CD4-positive, alpha-beta T cell (primary cell): ENCODE results near the gene CABP4. TPM values are rescaled to one million over a fixed set of nuclear protein-coding genes. Genes with fewer than 3 reads are reported as not detected.

ENCODE experiments used
- ATAC-seq: fragments of 200-7000 bp; cut with Tn5 transposase; one replicate; pipeline ENCODE4 v1.10.0; 2022; ENCODE audit warnings: mild to moderate bottlenecking; ENCODE audit not compliant: poor library complexity
- CTCF ChIA-PET: fragments of 350-600 bp; sonication (Branson Sonifier 250); formaldehyde crosslinking; loops from one replicate; lab custom pipeline; 2021; ENCODE audit warnings: antibody characterized with exemption, inconsistent platforms; lab: Charles Lee
- POLR2A ChIA-PET: fragments of 350-600 bp; sonication (Branson Sonifier 250); formaldehyde crosslinking; loops from one replicate; lab custom pipeline; 2021; ENCODE audit warnings: antibody characterized with exemption, inconsistent platforms; lab: Charles Lee
- DNase-seq, 14 experiments: peaks; one replicate each; pipeline ENCODE4 v3.0.0-alpha.2; 2013 to 2020; ENCODE audit warnings: mixed read lengths in 2 of 14
- H3K27ac ChIP-seq, 2 donors: one replicate each; pipeline versions ENCODE4 v1.5.1 to v1.7.0; 2013; ENCODE audit warnings: low read length in 2 of 2, low read depth in 1 of 2, mild to moderate bottlenecking in 1 of 2
- H3K27me3 ChIP-seq, 2 experiments: 1 replicate in 1 of 2; 2 replicates in 1 of 2; pipeline versions ENCODE4 v1.6.1 to v1.7.0; 2013; ENCODE audit warnings: low read length in 2 of 2, control low read depth in 1 of 2, mild to moderate bottlenecking in 1 of 2, moderate library complexity in 1 of 2; ENCODE audit not compliant: insufficient read depth in 2 of 2, control insufficient read depth in 1 of 2
- H3K36me3 ChIP-seq: one replicate; pipeline ENCODE4 v1.6.1; 2013; ENCODE audit warnings: low read length, control low read depth; ENCODE audit not compliant: insufficient read depth
- H3K4me1 ChIP-seq: one replicate; pipeline ENCODE4 v1.6.1; 2013; ENCODE audit warnings: low read length, control low read depth; ENCODE audit not compliant: insufficient read depth
- H3K4me3 ChIP-seq: one replicate; pipeline ENCODE4 v1.5.1; 2013; ENCODE audit warnings: mild to moderate bottlenecking, low read length, moderate library complexity
- H3K9me3 ChIP-seq, 2 experiments: 1 replicate in 1 of 2; 2 replicates in 1 of 2; pipeline versions ENCODE4 v1.6.1 to v1.7.0; 2013; ENCODE audit warnings: low read length in 2 of 2, mild to moderate bottlenecking in 2 of 2, control low read depth in 1 of 2, moderate library complexity in 1 of 2; ENCODE audit not compliant: control insufficient read depth in 1 of 2, insufficient read depth in 1 of 2
- H3K27ac Mint-ChIP-seq: one replicate; pipeline ENCODE4 v1.8.0; 2020; ENCODE audit warnings: mixed read lengths
- H3K27me3 Mint-ChIP-seq: one replicate; pipeline ENCODE4 v1.8.0; 2021; ENCODE audit warnings: mixed read lengths
- H3K36me3 Mint-ChIP-seq: one replicate; pipeline ENCODE4 v1.8.0; 2021; ENCODE audit warnings: low read depth, mixed read lengths
- H3K4me1 Mint-ChIP-seq: one replicate; pipeline ENCODE4 v1.8.0; 2021; ENCODE audit warnings: low read depth, mixed read lengths
- H3K4me3 Mint-ChIP-seq: one replicate; pipeline ENCODE4 v1.8.0; 2020; ENCODE audit warnings: mild to moderate bottlenecking, mixed read lengths
- H3K9me3 Mint-ChIP-seq: one replicate; pipeline ENCODE4 v1.8.0; 2020; ENCODE audit warnings: mixed read lengths
- CTCF ChIP-seq: fragments of 200-600 bp; IDR thresholded peaks from one replicate; pipeline ENCODE4 v1.8.0; 2022; ENCODE audit warnings: antibody characterized with exemption, mild to moderate bottlenecking
- intact Hi-C, 2 experiments: fragments of 100-400 bp; cut with DNase I in 1 of 2; cut with micrococcal nuclease in 1 of 2; formaldehyde crosslinking; loops; one replicate each; pipeline versions ENCODE4 v1.15.1 to v1.9.0; 2023 to 2025; cut with DNase I, micrococcal nuclease
- total RNA-seq, 174 experiments: library from RNA in 2 of 174; stranded (reverse) in 2 of 174; gene quantifications; one replicate each; pipeline ENCODE4 v1.2.3 and lab custom pipeline; 2021 to 2026

CABP4 gene
- total RNA-seq, 2 experiments from 2014 or later: 7.5 to 8.5 TPM

DNA sequence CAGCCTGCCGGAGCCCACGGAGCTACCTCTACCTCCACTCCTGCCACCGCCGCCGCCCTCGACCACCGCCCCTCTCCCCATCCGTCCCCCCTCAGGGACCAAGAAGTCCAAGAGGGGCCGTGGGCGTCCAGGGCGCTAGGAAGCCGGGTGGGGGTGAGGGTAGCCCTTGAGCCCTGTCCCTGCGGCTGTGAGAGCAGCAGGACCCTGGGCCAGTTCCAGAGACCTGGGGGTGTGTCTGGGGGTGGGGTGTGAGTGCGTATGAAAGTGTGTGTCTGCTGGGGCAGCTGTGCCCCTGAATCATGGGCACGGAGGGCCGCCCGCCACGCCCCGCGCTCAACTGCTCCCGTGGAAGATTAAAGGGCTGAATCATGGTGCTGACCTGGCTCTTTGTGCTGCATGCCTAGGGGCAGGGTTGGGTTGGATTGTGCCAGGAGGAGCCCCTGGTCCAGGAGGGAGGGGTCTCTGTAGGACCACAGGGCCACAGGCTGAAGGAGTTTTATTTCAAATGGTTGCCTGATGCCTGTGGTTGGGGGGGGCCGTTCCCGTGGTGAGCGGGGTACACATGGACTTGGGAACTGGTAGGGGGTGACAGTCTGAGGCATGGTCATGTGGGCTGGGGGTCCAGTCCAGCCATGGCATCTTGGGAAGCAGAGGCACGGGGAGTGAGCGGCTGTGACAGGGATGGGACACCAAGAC lies 20.0 kb upstream of the CABP4 start:
- Mint-ChIP-seq H3K27me3 (no peaks in the 10 kb centered on the region), H3K36me3 (peaks cover 68% of the 10 kb centered on the region), H3K4me1 (peaks cover 58% of the 10 kb centered on the region), H3K27ac (peak overlapping the region; percentile 78), H3K9me3 (no peaks in the 10 kb centered on the region), H3K4me3 (peak overlapping the region; percentile 98)
- no peak for TF ChIP-seq CTCF
- ATAC-seq: no peak
- ChIA-PET CTCF (no interaction called here), POLR2A (interaction anchor here (1.3 to 17.7 kb wide), 9 partner anchors 9 to 50 kb away, joined by 6 to 411 read pairs (median 87); partner anchors contain the start of genes AIP, CARNS1, PPP1CA and TBC1D10C)
- intact Hi-C loops: loop anchor here in 1 of 2 experiments (2.0 kb wide), 1 partner anchor 28 kb away; no protein-coding TSS in a partner anchor
- Histone ChIP-seq H3K4me1 (peaks cover 77% of the 10 kb centered on the region), H3K4me3 (peak overlapping the region; percentile 97), H3K9me3 (no peaks in the 10 kb centered on the region), H3K27me3 (no peaks in the 10 kb centered on the region), H3K27ac (peak overlapping the region; percentile 52 to 94), H3K36me3 (peaks cover 51% of the 10 kb centered on the region)
- peak in 1 of 14 experiments; percentile 37 for DNase-seq

GRCh38 chr11:67435727-67436458 lies 19.3 kb upstream of the CABP4 start:
- H3K36me3 Mint-ChIP-seq: peaks cover 68% of the 10 kb centered on the region
- Histone ChIP-seq H3K4me1 (peaks cover 79% of the 10 kb centered on the region), H3K27me3 (no peaks in the 10 kb centered on the region), H3K9me3 (no peaks in the 10 kb centered on the region), H3K4me3 (peak overlapping the region; percentile 97), H3K27ac (peak overlapping the region in 1 of 2 donors; percentile 94), H3K36me3 (peaks cover 51% of the 10 kb centered on the region)
- DNase-seq (no peak), ATAC-seq (no peak)
- TF ChIP-seq CTCF: no peak
- ChIA-PET CTCF (interaction anchor here (0.9 to 4.3 kb wide), 4 partner anchors 29 to 90 kb away, joined by 3 to 21 read pairs (median 4); partner anchors contain the start of gene PPP1CA), POLR2A (interaction anchor here (0.6 to 17.7 kb wide), 19 partner anchors 7 to 1937 kb away, joined by 3 to 411 read pairs (median 21); partner anchors contain the start of genes AIP, CABP4, CARNS1 and CLCF1)
- H3K27ac Mint-ChIP-seq: peak overlapping the region; percentile 98
- peaks cover 65% of the 10 kb centered on the region for H3K4me1 Mint-ChIP-seq
- intact Hi-C loops: loop anchor here (2.0 kb wide), 5 partner anchors 27 to 71 kb away; partner anchors contain the start of genes PPP1CA (in 1 of the 2) and TMEM134 (in 1 of the 2)
- no peaks in the 10 kb centered on the region for H3K27me3 Mint-ChIP-seq
- peak overlapping the region; percentile 98 for H3K4me3 Mint-ChIP-seq
- no peaks in the 10 kb centered on the region for H3K9me3 Mint-ChIP-seq

- Histone ChIP-seq H3K4me3 (peak overlapping the region; percentile 97), H3K36me3 (peaks cover 47% of the 10 kb centered on the region), H3K27me3 (no peaks in the 10 kb centered on the region), H3K9me3 (no peaks in the 10 kb centered on the region), H3K27ac (peak overlapping the region in 1 of 2 donors; percentile 94), H3K4me1 (peaks cover 81% of the 10 kb centered on the region)
- intact Hi-C loops: loop anchor here (1.0 to 2.0 kb wide), 6 partner anchors 10 to 70 kb away; partner anchors contain the start of genes PPP1CA (in 1 of the 2) and TMEM134 (in 1 of the 2)
- no peaks in the 10 kb centered on the region for H3K27me3 Mint-ChIP-seq
- no peaks in the 10 kb centered on the region for H3K9me3 Mint-ChIP-seq
- peak overlapping the region; percentile 98 for H3K4me3 Mint-ChIP-seq
- ChIA-PET CTCF (interaction anchor here (0.9 to 4.3 kb wide), 8 partner anchors 16 to 91 kb away, joined by 3 to 21 read pairs (median 4); partner anchors contain the start of genes PPP1CA and TBC1D10C), POLR2A (interaction anchor here (0.6 to 17.7 kb wide), 27 partner anchors 8 to 1937 kb away, joined by 3 to 411 read pairs (median 11); partner anchors contain the start of genes AIP, CABP4, CARNS1 and CDK2AP2)
- DNase-seq: peak in 13 of 14 experiments; percentile 55 to 82 (median 69)
- H3K27ac Mint-ChIP-seq: peak overlapping the region; percentile 98
- no peak for TF ChIP-seq CTCF
- H3K4me1 Mint-ChIP-seq: peaks cover 71% of the 10 kb centered on the region
- peak; percentile 13 for ATAC-seq
- peaks cover 63% of the 10 kb centered on the region for H3K36me3 Mint-ChIP-seq
Measured at GRCh38 chr11:67436459-67437081, 18.6 kb upstream of the CABP4 start.
